Fibroblast of mammary gland (primary cell): ENCODE measurements around the gene TMEM255B.

ENCODE experiments used
- DNase-seq: peaks from one replicate; pipeline ENCODE4 v3.0.0-alpha.2; 2010; ENCODE audit warnings: low read depth
- H3K4me3 ChIP-seq: 2 replicates; pipeline ENCODE4 v1.5.1; 2011; ENCODE audit warnings: low read depth, mild to moderate bottlenecking, low read length, moderate library complexity; ENCODE audit not compliant: control insufficient read depth
- TF ChIP-seq, protein P1 (sequence below): conservative IDR thresholded peaks from 2 replicates; pipeline ENCODE4 v1.5.1; 2011; ENCODE audit warnings: low read depth, low read length, inconsistent platforms; ENCODE audit not compliant: control insufficient read depth, insufficient read depth

The TMEM255B gene

DNA sequence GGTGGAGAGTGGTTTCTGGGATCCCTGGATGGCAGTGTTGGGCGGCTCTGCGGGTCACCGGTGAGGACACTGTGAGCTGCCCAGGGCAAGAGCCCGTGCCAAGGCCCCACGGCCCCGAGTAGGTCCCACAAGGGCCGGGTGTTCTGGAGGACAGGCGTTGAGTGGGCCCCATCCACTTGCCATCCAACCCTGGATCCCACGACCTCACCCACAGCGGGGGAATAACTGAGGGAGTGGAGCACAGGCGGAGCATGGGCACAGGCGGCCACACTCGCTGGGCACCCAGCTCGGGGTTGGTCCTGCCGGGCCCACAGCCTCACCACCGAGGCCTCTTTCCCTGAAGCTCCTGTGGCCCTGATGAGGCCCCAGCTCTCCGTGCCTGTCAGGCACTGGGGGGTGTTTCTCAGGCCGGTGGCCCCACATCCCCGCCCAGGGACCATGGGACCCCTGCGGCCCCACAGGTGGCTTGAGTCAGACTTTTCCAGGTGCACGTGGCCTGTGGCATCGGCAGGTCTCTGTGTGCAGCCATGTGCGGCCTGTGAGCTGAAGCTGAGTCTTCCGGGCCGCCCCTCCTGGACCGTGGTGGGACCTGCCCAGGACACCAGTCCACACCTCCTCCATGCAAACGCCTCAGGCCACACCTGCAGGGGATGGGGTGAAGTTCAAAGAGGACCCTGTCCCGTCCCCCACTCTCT is 16.6 kb downstream of the TMEM255B start:
- TF ChIP-seq, protein P1, sequence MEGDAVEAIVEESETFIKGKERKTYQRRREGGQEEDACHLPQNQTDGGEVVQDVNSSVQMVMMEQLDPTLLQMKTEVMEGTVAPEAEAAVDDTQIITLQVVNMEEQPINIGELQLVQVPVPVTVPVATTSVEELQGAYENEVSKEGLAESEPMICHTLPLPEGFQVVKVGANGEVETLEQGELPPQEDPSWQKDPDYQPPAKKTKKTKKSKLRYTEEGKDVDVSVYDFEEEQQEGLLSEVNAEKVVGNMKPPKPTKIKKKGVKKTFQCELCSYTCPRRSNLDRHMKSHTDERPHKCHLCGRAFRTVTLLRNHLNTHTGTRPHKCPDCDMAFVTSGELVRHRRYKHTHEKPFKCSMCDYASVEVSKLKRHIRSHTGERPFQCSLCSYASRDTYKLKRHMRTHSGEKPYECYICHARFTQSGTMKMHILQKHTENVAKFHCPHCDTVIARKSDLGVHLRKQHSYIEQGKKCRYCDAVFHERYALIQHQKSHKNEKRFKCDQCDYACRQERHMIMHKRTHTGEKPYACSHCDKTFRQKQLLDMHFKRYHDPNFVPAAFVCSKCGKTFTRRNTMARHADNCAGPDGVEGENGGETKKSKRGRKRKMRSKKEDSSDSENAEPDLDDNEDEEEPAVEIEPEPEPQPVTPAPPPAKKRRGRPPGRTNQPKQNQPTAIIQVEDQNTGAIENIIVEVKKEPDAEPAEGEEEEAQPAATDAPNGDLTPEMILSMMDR = no peak
- no peak for DNase-seq
- no peak overlapping the region for H3K4me3 ChIP-seq

DNA sequence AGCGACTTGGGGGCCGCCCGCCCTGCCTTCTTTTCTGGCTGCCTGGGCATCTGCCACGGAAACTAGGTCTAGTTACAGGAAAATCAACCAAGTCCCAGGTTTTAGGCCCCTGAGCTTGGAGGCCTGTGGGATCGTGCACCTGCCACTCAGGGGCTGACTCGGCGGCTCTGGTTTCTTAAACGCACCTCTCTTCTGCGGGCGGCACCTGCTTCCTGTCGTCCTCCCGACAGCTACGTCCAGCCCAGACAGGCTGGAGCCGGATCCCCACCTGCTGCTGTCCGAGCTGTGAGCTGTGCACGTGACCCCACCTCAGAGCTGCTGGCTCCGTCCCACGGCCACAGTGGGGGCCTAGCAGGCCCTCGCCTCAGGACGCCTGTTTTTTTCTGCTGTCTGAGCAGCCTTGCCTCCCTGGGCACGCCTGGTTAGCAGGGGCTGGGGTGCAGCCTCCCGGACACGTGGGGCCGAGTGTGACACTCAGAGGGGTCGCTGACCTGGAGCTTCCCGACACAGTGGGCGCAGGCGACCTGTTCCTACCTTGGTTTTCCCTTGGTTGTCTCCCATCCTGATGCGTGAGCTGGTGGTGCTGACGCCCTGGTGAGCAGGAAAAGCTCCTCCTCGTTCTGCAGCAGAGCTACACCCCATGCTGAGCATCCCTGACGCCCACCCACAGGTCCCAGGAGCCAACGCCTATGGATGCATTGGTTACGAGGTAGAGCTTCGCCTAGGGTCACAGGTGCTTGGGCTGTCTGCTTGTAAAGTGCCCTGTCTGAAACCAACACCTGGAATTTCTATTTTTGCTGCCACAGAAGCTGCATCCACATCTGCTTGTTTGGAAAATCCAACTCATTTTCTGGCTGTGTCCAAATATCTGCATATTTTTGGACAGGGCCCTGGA is 17.5 kb downstream of the TMEM255B start:
- DNase-seq = no peak
- no peak overlapping the region for H3K4me3 ChIP-seq
- TF ChIP-seq, protein P1 = no peak

DNA sequence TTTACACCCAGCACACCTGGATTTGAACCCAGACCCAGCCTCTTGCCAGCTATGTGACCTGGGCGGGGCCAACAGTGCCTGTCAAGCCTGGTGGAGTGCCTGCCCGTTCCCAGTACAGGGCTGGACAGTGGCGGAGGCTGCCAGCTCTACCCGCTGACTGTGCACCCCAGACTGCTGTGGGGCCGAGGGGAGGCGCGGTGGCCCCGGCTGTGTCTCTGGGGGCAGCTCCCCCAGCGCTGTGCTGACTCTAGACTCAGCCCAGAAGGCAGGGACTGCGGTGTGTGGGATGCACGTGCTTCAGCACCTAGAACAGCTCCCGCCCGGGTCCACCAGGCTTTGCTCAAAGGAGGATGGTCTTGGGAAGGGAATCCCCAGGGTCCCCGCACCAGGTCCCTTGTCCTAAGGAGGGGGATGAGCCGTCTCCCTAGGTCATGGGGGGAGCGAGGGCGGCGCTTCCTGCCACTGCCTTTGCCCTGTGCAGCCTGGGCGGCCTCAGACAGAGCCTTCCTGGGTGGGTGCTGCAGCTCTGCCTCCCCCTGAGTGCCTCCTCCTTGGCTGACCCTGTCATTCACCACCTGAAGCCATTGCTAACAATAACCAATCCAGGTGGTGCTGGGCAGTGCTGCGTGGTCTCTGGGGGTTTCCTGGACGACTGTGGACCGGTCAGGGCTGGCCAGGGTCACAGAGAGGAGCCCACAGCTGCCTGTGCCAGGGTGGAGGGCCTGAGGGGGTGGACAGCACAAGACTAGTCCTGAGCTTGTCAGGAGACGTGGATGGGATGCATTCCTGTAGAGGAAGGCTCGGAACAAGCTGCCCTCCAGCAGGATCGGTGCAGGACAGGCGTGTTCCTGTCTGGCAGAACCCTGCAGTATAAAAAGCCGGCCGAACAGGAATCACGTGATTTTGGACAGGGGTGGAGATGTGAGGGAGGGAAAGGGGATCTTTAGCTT is 18.6 kb downstream of the TMEM255B start:
- peak; percentile 22 for DNase-seq
- TF ChIP-seq, protein P1 = no peak
- no peak overlapping the region for H3K4me3 ChIP-seq

DNA sequence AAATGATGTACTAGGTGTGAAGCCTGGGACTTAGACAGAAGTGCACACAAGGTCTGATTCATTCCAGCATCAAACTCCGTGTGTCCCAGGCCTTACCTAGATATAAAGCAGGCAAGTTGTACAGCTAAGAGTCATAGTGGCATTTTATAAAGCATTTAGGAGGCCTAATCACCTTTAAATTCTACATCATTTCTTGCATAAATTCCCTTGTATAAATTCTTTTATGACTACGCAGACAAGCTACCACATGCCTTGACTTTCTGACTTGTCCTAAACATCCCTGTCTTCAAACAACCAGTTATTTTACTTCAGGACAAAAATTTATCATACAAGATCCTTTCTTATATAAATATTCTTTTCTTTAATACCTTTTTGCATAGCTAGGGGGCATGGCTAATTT is 22.5 kb downstream of the TMEM255B start:
- H3K4me3 ChIP-seq = no peak overlapping the region
- DNase-seq = no peak
- TF ChIP-seq, protein P1 = peak; percentile 30

DNA sequence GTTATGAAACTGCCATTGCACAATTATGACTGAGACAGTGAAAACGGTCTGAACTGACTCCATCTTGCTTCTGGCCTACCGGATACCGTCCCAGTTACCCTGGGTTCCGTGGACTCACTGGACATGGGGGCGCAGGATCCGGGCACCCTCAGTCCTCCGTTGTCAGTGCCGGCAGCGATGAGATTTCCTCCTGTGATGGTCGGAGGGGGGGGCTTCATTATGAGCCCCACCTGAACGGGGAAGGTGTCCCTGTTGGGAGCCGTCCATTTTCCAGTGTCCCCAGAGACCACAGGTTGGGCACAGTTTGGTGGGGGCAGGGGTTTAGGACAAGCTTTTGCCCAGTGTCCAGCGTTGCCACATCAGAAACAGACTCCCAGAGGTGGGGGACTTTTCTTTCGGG is 23.4 kb downstream of the TMEM255B start:
- DNase-seq = no peak
- TF ChIP-seq, protein P1 = no peak
- no peak overlapping the region for H3K4me3 ChIP-seq

DNA sequence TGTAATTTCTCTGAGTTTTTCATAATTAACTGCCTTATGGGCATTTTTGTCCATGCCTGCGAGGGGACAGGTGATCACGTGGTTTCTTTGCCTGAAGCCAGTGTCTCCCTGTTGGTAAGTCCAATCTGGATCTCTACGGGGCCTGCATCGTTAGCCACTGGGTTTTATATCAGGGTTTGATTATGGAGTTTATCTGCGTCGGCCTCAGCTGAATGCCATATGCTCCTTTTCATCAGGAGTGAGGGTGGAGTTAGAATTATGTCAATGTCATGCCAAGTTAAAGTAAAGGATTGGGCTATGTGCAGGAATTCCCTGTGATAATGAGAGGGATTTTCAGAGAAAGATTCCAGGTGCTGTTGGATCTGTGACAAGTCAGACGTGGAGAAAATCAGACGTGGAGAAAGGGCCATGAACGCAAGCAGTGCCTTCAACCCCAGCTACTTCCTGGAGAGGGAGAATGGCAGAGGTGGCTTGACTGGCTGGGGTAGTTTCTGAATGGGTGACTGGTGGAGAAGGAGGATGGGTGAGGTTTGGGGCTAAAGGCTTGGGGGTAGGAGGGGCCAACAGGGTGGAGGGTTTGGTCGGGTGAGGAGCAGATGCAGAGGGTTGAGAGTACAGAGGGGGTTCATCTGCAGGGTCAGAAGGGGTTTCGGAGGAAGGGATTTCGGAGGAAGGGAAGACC is 24.3 kb downstream of the TMEM255B start:
- TF ChIP-seq, protein P1 = no peak
- no peak overlapping the region for H3K4me3 ChIP-seq
- DNase-seq = no peak
